GM20431 (cell line): ENCODE results near the gene NUMB.

Experiments
- in situ Hi-C: fragments of 300-500 bp; cut with MseI, MboI; formaldehyde crosslinking; loops from one replicate; pipeline ENCODE4 v1.15.0; 2020; ENCODE audit warnings: low sequenced_read_pairs; ENCODE audit not compliant: unreplicated experiment

NUMB gene

DNA sequence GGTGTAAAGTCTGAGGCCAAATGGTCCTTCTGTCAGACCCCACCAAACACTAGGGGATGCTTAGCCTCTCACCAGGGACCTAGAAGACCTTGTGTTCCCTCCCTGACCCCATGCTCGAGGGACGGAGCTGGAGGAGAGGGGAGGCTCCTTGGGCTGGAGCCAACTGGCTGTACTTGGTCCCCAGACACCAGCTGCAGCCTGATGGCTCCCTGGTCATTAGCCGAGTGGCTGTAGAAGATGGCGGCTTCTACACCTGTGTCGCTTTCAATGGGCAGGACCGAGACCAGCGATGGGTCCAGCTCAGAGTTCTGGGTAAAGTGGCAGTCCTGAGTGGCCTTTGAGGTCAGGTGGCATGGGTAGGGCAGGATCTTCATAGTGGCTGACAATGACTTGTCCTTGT lies 192.0 kb downstream of the NUMB start:
- in situ Hi-C loops, result no loop called here

DNA sequence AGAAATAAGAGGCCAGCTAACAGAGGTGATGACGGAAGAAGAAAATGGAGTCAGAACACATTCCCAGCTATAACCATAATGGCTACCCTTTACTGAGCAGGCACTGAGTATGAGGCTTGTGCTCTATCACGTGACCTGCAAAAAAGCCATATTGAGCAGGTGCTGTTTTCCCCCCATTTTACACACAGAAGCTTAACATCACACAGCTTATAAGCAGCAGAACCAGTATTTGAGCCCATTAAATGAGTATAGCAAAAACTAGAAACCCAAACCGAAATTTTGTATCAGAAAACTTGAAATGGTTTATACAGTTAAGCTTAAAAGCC lies 192.7 kb downstream of the NUMB start:
- in situ Hi-C loops, result no loop called here

DNA sequence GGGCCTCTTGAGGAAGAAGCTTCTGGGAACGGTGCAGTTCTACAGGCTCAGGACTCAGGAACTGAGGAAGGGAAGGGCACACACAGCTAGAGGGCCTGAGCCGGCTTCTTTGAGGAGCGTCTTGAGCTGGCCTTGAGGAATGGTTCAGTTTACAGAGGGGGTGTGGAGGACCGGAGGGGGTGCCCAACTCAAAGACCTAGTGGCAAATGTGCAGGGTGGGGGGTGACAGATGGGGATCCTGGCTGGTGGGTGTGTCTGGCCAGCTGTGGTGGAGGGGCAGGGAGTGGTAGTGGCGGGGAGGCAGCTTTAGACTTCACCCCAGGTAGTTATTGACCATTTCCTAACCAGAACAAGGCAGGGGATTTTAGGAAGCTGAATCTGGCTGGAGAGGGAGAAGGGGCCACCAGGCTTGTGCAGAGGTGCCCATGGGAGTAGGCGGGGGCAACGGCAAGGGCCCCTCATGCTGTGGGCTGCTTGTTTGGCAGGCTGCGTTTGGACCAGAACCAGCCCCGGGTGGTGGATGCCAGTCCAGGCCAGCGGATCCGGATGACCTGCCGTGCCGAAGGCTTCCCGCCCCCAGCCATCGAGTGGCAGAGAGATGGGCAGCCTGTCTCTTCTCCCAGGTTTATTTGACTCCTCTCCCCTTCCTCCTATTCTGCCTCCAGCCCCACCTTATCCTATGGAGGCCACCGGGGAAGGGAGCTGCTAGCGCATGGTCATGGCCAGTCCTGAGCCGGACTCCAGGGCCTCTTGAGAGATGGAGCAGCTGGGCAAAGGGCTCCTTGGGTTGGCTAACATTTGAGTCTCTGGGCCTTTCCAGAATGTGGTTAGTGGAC lies 193.2 kb downstream of the NUMB start:
- in situ Hi-C loops, result no loop called here

DNA sequence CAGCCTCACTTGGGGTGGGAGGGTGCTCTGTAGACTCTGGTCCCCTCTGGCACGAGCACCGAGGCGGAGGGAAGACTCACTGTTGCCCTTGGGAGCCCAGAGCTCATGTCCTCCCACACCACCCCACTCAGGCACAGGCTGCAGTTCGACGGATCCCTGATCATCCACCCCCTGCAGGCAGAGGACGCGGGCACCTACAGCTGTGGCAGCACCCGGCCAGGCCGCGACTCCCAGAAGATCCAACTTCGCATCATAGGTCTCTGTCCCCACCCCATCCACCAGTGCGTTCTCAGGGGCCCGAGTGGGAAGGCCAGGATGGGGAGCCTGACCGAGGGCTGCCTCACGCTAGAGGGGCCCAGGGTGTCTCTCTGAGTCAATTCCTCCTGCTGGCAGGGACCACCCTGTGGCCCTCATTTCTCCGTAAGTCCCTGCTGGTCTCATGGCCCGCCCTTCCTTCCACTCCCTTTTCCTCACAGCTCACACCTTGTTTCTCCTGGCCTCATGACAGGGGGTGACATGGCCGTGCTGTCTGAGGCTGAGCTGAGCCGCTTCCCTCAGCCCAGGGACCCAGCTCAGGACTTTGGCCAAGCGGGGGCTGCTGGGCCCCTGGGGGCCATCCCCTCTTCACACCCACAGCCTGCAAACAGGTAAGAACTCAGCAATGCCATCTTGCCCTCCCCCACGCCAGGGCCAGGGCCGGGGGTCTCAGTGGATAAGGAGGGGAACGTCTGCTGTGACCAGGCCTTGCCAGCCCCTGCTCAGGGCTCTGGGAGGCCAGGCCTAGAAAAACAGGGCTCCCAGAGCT lies 194.1 kb downstream of the NUMB start:
- in situ Hi-C loops, result no loop called here

DNA sequence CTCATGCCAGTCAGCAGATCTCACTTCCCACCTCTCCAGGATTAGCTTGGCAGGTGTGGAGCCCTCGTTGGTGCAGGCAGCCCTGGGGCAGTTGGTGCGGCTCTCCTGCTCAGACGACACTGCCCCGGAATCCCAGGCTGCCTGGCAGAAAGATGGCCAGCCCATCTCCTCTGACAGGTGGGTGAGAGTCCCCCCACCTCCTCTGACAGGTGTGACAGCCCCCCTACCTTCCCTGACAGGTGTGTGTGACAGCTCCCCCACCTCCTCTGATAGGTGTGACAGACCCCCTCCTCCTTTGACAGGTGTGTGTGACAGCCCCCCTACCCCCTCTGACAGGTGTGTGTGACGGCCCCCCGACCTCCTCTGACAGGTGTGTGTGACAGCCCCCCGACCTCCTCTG lies 194.7 kb downstream of the NUMB start:
- in situ Hi-C loops, result no loop called here

DNA sequence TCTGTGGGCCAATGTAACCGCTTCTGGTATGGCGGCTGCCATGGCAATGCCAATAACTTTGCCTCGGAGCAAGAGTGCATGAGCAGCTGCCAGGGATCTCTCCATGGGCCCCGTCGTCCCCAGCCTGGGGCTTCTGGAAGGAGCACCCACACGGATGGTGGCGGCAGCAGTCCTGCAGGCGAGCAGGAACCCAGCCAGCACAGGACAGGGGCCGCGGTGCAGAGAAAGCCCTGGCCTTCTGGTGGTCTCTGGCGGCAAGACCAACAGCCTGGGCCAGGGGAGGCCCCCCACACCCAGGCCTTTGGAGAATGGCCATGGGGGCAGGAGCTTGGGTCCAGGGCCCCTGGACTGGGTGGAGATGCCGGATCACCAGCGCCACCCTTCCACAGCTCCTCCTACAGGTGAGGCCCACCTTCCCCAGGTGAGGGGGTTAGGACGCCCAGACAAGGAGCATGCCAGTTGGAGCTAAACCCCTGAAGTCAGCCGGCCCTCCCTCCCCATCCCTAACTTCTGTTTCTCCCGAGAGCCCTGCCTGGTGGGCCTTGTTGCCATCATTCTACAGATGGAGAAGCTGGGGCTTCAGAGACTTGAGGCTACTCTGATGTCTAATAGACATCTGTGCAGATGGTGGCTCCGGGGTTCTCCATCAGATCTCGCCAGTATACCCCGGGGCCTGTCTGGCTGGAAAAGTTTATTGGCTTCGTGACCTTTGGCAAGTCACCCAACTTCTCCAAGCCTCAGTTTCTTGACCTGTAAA lies 195.7 kb downstream of the NUMB start:
- in situ Hi-C loops, result no loop called here

DNA sequence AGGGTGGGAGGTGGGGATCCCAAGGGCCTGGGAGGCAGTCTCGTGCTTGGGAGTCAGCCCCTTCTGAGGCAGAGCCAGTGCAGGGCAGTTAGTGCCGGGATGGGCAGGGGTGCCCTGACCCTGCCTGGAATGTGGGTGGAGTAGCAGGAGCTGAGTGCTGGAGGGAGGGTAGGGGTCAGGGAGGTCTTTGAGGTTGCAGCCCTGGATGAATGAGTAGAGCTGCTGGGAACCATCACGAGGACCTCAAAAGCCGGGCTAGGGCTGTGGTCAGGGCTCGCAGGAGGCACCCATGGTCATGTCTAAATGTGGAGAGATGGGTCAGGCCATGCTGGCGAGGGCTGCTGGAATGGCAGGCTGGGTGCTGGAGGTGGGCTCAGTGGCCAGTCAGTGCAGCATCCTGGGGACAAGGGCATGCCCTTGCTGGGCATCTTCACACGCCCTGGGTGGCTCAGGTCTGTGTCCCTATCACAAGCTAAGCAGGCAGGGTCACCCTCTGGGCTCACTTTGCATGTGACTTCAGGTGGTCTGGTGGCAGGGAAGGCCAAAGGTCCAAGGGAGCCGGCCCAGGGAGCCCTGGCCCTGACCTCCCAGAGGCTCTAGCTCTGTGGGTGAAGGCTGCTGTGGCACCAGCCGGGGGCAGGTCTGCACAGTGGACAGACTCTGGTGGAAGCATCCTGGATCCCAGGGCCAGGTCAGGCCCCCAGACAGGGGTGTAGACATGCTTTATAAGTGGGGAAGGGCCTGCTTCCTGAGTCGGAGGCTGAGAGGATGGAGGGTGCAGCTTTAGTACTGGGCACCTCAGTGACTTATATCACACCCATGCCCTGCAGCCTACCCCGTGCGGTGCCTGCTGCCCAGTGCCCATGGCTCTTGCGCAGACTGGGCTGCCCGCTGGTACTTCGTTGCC lies 196.6 kb downstream of the NUMB start:
- in situ Hi-C loops, result no loop called here

DNA sequence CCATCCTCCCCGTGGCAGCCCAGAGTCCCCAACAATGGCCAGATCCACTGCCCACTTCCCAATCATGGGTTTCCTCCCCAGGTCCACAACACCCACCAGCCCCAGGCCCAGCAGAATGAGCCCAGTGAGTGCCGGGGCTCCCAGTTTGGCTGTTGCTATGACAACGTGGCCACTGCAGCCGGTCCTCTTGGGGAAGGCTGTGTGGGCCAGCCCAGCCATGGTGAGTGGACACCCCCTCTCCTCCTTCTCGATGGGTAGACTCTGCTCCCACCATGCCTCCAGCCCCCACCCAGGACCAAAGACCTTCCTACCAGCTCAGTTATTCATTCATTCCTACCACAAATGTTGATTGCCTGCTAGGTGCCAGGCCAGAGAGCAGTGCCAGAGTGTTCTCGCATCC lies 197.3 kb downstream of the NUMB start:
- in situ Hi-C loops, result no loop called here

DNA sequence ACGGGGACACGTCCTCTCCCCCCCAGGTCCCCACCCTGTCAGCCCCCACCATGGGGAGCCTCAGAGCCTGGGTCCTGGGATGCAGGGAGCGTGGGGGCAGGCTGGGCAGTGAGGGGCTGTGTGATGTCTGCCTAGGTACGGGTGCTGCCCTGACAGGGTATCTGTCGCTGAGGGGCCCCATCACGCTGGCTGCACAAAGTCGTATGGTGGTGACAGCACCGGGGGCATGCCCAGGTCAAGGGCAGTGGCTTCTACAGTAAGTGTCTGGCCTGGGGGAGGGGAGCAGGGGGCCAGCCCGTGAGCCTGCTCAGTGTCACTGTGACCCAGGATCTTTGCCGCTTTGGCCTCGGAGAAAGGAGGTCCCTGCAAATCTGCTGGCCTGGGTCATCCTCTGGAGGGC lies 197.8 kb downstream of the NUMB start:
- in situ Hi-C loops, result no loop called here

DNA sequence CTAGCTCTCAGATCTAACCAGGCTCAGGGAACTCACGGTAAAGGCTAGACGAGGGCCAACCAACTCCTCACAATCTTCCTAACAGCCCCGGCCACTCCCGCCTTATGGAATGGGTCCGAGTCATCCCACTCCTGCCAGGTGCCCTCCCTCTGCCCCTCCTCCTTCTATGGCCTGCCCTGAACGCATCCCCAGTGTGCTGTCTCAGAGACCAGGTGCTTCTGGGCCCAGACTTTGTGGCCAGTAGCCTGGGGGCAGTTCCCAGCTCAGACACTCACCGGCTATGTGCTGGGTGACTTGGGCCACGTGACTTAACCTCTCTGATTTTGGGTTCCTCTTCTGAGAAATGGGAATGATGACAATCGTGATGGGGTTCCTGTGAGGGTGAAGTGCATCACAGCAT lies 198.5 kb downstream of the NUMB start:
- in situ Hi-C loops, result no loop called here

DNA sequence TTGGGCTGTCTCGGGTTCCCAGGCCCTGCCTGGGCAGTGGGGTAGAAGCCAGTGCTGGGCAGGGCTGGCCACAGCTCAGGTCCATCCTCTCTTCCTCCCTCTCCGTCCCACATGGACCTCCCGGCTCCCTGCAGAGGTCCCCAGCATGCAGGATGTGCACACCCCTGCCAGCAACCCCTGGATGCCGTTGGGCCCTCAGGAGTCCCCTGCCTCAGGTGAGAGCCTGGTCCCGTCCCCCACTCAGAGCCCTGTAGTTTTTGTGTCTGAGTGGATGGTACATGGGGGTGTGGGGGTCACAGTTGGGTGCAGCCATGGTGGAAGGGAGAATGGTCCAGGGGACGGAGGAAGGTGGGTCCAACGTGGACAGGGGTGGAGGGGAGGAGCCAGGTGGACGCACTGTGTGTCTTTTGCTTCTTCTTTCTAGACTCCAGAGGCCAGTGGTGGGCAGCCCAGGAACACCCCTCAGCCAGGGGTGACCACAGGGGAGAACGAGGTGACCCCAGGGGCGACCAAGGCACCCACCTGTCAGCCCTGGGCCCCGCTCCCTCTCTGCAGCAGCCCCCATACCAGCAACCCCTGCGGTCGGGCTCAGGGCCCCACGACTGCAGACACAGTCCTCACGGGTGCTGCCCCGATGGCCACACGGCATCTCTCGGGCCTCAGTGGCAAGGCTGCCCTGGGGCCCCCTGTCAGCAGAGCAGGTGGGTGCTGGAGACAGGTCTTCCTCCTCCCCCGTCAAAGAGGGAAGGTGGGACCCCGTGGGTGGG lies 199.3 kb downstream of the NUMB start:
- in situ Hi-C loops, result no loop called here

DNA sequence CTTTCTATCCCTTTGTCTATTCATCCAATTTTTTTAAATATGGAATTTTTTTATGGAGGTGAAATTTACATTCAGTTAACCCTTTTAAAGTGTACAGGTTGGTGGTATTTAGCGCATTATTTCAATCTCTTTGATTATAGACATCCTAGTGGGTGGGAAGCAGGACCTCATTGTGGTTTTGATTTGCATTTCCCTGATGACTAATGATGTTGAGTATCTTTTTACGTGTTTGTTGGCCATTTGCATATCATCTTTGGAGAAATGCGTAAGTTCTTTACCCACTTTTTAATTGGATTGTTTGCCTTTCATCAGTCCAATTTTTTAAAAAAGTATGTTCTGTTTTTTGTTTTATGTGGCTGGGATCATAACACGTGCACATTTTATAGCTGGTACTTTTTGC lies 200.3 kb downstream of the NUMB start:
- in situ Hi-C loops, result no loop called here

DNA sequence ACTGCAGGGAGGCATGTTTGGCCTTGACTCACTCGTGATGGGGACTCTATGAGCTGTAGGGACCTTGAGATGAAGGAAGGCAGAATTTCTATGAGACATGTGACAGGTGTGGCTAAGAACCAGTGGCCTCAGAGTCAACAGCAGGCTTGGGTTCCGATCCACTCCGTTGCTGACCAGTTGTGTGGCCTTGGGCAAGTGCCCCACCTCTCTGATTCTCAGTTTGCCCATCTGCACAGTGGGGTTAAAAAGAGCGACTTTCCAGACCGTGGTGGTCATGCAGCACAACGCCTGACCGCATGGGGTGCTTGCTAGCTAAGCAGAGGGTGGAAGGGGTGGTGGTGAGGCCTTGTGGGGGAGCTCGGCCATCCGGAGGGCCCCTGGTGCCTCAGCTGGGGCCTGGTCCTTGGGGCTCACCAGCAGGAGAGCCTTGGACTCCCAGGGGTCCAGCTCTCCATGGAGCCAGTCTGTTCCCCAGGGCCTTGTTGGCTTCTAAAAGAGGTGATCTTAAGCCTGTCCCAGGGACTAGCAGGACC lies 202.6 kb downstream of the NUMB start:
- in situ Hi-C loops, result no loop called here

DNA sequence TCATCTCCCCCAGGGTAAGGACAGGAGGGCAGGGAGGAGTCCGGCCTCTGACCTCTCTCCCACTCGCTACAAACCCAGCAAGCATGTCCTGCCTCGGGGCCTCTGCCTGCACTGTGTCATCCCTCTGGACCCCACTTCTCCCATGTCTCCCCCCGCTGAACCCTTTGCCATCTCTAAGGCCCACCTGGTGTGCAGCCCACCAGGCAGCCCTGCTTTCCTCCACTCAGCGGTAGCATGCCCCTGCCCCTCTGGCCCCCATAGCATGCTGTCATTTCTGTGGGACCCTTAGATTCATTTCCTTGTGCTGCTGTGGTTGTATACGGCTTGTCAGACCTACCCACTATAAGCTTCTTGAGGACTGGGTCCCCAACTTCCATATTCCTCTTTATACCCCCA lies 203.3 kb downstream of the NUMB start:
- in situ Hi-C loops, result no loop called here

DNA sequence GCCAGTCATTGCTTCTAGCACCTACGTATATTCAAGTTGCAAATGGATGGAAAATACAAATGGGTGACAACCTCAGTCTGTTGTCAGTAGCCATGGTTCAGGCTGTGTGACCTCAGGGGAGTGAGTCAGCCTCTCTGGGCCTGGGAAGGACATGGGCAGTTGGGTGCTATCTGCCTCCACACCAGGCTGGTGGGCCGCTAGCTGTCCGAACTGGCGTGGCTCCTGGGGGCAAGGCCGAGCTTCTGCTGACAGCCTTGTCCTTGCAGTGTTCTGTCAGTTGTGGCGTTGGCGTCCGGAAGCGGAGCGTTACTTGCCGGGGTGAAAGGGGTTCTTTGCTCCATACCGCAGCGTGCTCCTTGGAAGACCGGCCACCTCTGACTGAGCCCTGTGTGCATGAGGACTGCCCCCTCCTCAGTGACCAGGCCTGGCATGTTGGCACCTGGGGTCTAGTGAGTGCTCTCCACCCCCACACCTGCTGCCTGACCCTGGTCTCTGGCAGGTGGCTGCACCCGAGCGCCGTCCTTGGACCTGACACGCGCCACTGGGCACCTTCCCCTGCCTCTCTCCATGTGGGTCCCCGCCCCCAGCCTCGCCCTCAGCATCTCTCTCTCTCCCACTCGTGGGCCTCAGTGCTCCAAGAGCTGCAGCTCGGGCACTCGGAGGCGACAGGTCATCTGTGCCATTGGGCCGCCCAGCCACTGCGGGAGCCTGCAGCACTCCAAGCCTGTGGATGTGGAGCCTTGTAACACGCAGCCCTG lies 203.9 kb downstream of the NUMB start:
- in situ Hi-C loops, result no loop called here

DNA sequence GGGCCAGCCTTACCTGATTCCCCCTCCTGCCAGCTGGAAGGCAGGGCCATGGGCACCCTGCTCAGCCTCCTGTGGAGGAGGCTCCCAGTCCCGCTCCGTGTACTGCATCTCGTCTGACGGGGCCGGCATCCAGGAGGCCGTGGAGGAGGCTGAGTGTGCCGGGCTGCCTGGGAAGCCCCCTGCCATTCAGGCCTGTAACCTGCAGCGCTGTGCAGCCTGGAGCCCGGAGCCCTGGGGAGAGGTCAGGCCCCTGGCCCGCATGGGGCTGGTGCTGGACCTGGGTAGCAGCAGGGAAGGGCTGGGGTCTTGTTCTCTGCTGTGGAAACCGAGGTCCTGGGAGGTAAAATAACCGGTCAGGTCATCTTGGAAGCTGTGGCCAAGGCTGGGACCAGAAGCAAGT lies 204.6 kb downstream of the NUMB start:
- in situ Hi-C loops, result no loop called here

DNA sequence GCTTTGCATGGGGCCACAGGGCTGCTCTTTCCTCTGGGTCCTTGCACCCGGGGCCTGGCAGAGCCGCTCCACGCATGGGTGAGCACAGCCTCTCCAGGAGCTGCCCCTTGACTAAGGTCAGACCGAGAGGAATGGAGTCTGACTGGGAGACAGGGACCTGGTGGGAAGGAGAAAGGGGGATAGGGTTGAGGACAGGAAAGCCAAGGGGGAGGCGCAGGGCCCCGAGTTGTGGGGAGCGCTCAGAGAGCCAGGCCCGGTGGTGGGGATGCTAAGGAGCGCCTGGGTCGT lies 205.1 kb downstream of the NUMB start:
- in situ Hi-C loops, result no loop called here

DNA sequence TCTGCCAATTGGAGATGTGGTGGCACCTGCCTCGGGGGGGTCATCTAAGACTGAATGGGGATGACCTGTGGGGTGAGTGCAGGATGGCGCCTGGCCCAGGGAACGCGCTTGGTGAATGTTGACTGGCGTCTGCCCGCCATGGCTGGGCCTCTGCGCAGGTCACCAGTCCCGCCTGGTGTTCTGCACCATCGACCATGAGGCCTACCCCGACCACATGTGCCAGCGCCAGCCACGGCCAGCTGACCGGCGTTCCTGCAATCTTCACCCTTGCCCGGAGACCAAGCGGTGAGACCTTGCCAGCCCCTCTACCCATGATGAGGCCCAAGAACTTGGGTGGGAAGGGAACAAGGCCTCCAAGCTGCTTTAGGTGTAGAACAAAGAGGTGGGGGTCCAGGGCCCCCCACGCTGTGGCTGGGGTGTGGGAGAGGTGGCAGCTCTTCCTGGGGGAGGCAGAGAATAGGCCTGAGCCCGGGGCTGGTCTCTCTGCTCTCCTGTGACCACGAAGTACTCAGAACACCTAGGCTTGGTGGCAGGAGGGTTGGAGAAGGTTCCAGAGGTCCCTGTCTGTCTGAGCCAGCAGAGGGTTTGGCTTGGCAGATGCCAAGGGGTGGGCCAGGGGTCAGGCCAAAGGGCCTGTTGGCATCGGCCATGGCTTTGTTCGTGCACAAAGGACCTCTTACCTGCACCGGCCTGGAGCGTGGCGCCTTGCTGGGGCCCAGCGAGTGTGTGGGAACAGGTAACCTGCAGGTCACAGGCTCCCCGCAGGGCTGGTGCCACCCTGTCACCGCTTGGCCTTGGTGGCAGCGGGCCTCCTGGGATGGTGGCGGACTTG lies 205.6 kb downstream of the NUMB start:
- in situ Hi-C loops, result no loop called here
